Endothelial cell of umbilical vein (primary cell): ENCODE measurements around the gene TEF. TPM values are rescaled to one million over a fixed set of nuclear protein-coding genes. Genes with fewer than 3 reads are reported as not detected.

Experiments used
- BruUV-seq: library from RNA; stranded (reverse); fragments of 400-500 nt; replicated peaks from 2 replicates; lab custom pipeline; 2021; lab: Mats Ljungman, UMichigan
- CTCF ChIA-PET: fragments of 300-600, 350-600 bp; sonication (Branson Sonifier 250); formaldehyde crosslinking; loops from one replicate; lab custom pipeline; 2021; ENCODE audit warnings: antibody characterized with exemption, inconsistent platforms; lab: Charles Lee
- POLR2A ChIA-PET: fragments of 300-600, 350-600 bp; sonication (Branson Sonifier 250); formaldehyde crosslinking; loops from one replicate; lab custom pipeline; 2021; ENCODE audit warnings: antibody characterized with exemption, inconsistent platforms; lab: Charles Lee
- DNase-seq: peaks from one replicate; pipeline ENCODE4 v3.0.0-alpha.2; 2011; ENCODE audit warnings: low read depth, low spot score
- FAIRE-seq: peaks from 2 replicates; lab custom pipeline; 2011; peaks lifted over from hg19 to GRCh38; lab: Jason Lieb, UNC
- H2AFZ ChIP-seq: 2 replicates; pipeline ENCODE4 v1.6.0; 2012; ENCODE audit warnings: low read depth, low read length, control low read depth, inconsistent platforms
- H3K27ac ChIP-seq: 2 replicates; pipeline ENCODE4 v1.5.1; 2011; ENCODE audit warnings: low read depth, mild to moderate bottlenecking, control low read depth, low read length, moderate library complexity; ENCODE audit not compliant: insufficient read depth
- H3K27me3 ChIP-seq, 2 experiments: 2 replicates each; pipeline versions ENCODE4 v1.6.0 to v1.6.1; 2011; ENCODE audit warnings: low read length in 2 of 2, mixed read lengths in 1 of 2; ENCODE audit not compliant: control insufficient read depth in 2 of 2, insufficient read depth in 2 of 2
- H3K36me3 ChIP-seq, 2 experiments: 2 replicates in 1 of 2; 3 replicates in 1 of 2; pipeline ENCODE4 v1.5.1; 2011; ENCODE audit warnings: low read length in 2 of 2, mild to moderate bottlenecking in 1 of 2, moderate library complexity in 1 of 2; ENCODE audit not compliant: control insufficient read depth in 2 of 2, insufficient read depth in 2 of 2; ENCODE audit errors: extremely low read depth in 1 of 2
- H3K4me1 ChIP-seq: 3 replicates; pipeline ENCODE4 v1.5.1; 2011; ENCODE audit warnings: mild to moderate bottlenecking, low read length; ENCODE audit not compliant: control insufficient read depth, insufficient read depth; ENCODE audit errors: extremely low read depth
- H3K4me2 ChIP-seq: 2 replicates; pipeline ENCODE4 v1.6.1; 2011; ENCODE audit warnings: low read length, control low read depth, mixed read lengths; ENCODE audit not compliant: insufficient read depth
- H3K4me3 ChIP-seq, 3 experiments: fragments of 200-600 bp in 1 of 3; sonication (generic), shearing (Covaris generic) in 1 of 3; replicated peaks in 1 of 3; 2 replicates each; pipeline ENCODE4 v1.5.1; 2011 to 2016; ENCODE audit warnings: control low read depth in 3 of 3, low read length in 3 of 3, mild to moderate bottlenecking in 2 of 3, inconsistent platforms in 1 of 3, low read depth in 1 of 3, moderate library complexity in 1 of 3; ENCODE audit not compliant: insufficient read depth in 1 of 3
- H3K79me2 ChIP-seq: 2 replicates; pipeline ENCODE4 v1.6.0; 2012; ENCODE audit warnings: low read length, inconsistent platforms; ENCODE audit not compliant: control insufficient read depth, insufficient read depth
- H3K9ac ChIP-seq: replicated peaks from 2 replicates; pipeline ENCODE3; 2011; ENCODE audit warnings: low read length, control low read depth; ENCODE audit not compliant: insufficient read depth; ENCODE audit errors: extremely low read depth
- H3K9me1 ChIP-seq: replicated peaks from 3 replicates; pipeline ENCODE4 v1.6.0; 2011; ENCODE audit warnings: mild to moderate bottlenecking, low read length; ENCODE audit not compliant: control insufficient read depth, insufficient read depth; ENCODE audit errors: extremely low read depth
- H3K9me3 ChIP-seq: replicated peaks from 2 replicates; pipeline ENCODE4 v1.5.1; 2012; ENCODE audit warnings: low read length, inconsistent platforms; ENCODE audit not compliant: control insufficient read depth, insufficient read depth
- H4K20me1 ChIP-seq: replicated peaks from 2 replicates; pipeline ENCODE3; 2011; ENCODE audit warnings: mild to moderate bottlenecking, low read length; ENCODE audit not compliant: control insufficient read depth, insufficient read depth; ENCODE audit errors: extremely low read depth
- CTCF ChIP-seq, 2 donors: IDR thresholded peaks; 1 replicate in 1 of 2; 2 replicates in 1 of 2; pipeline ENCODE4 v1.5.1; 2011; ENCODE audit warnings: low read length in 2 of 2, mild to moderate bottlenecking in 2 of 2, moderate library complexity in 2 of 2, control low read depth in 1 of 2, inconsistent platforms in 1 of 2, low read depth in 1 of 2; ENCODE audit not compliant: insufficient read depth in 1 of 2; ENCODE audit errors: extremely low read depth in 1 of 2
- EZH2 ChIP-seq: IDR thresholded peaks from 2 replicates; pipeline ENCODE4 v1.6.1; 2012; ENCODE audit warnings: borderline replicate concordance, low read depth, mild to moderate bottlenecking, moderate library complexity, low read length, inconsistent platforms; ENCODE audit not compliant: severe bottlenecking
- FOS ChIP-seq: IDR thresholded peaks from 2 replicates; pipeline ENCODE4 v1.6.1; 2011; ENCODE audit warnings: mild to moderate bottlenecking, low read length, moderate library complexity, borderline replicate concordance; ENCODE audit not compliant: insufficient read depth
- GATA2 ChIP-seq: IDR thresholded peaks from 2 replicates; pipeline ENCODE4 v1.7.0; 2011; ENCODE audit warnings: low read depth, mild to moderate bottlenecking, moderate library complexity, mixed read lengths, low read length; ENCODE audit not compliant: insufficient read length, insufficient read depth
- MAX ChIP-seq: IDR thresholded peaks from 2 replicates; pipeline ENCODE4 v1.6.1; 2011; ENCODE audit not compliant: insufficient read depth, insufficient read length
- MYC ChIP-seq: IDR thresholded peaks from one replicate; pipeline ENCODE4 v1.6.1; 2011; ENCODE audit warnings: mild to moderate bottlenecking, low read depth, low read length
- POLR2A ChIP-seq: IDR thresholded peaks from 2 replicates; pipeline ENCODE4 v1.6.1; 2012; ENCODE audit warnings: low read depth, mild to moderate bottlenecking, control low read depth, low read length
- POLR2AphosphoS5 ChIP-seq: IDR thresholded peaks from 2 replicates; pipeline ENCODE4 v1.6.1; 2012; ENCODE audit warnings: low read depth, mild to moderate bottlenecking, control low read depth, low read length, moderate library complexity; ENCODE audit not compliant: insufficient read depth
- dilution Hi-C: fragments of 300-500 bp; cut with MboI; formaldehyde crosslinking; loops from one replicate; pipeline ENCODE4 v1.15.0; 2019; ENCODE audit warnings: low sequenced_read_pairs; ENCODE audit not compliant: extremely low pct_ligation_motif_present
- intact Hi-C: fragments of 100-400 bp; cut with micrococcal nuclease; formaldehyde crosslinking; loops from one replicate; pipeline ENCODE4 v1.10.0; 2022
- polyA plus RNA-seq, 4 experiments: library from polyadenylated mRNA; depleted of rRNA in 3 of 4; stranded (reverse) in 3 of 4; unstranded in 1 of 4; fragments of >200 nt; gene quantifications; 2 replicates each; pipeline versions ENCODE4 v1.2.1 to v1.2.3, GENCODE V29; 2011 to 2012; ENCODE audit warnings: missing spikeins in 1 of 4
- total RNA-seq: library from RNA; stranded (reverse); gene quantifications from 2 replicates; pipeline ENCODE4 v1.2.3, GENCODE V29; 2021

TEF gene
- total and polyA plus RNA-seq, 2 donors (not counting 3 experiments of a cell fraction or from before 2014, with no cell fraction given), result 2.2 to 4.0 TPM

- H3K9ac ChIP-seq, result no peak overlapping the region
- ChIA-PET CTCF (no interaction called here), POLR2A (no interaction called here)
- peaks cover 6 to 57% of the 10 kb centered on the region in 2 experiments for H3K36me3 ChIP-seq
- H3K79me2 ChIP-seq, result no peaks in the 10 kb centered on the region
- no peak for FAIRE-seq
- intact Hi-C loops (no loop called here), dilution Hi-C loops (no loop called here)
- TF ChIP-seq CTCF (IDR thresholded peaks at IDR 0.05; ENCODE audit: extremely low read depth in 1 of 2, insufficient read depth in 1 of 2, low read depth in 1 of 2, low read length in 2 of 2), result no peak
- TF ChIP-seq FOS, result no peak
- TF ChIP-seq POLR2A, result no peak
- no peak for TF ChIP-seq MAX
- TF ChIP-seq EZH2, result no peak
- no peak for TF ChIP-seq GATA2
- no peak for TF ChIP-seq MYC
- TF ChIP-seq POLR2AphosphoS5, result no peak
- no peak overlapping the region for H2AFZ ChIP-seq
- H3K27me3 ChIP-seq, result no peaks in the 10 kb centered on the region
- no peaks in the 10 kb centered on the region for H4K20me1 ChIP-seq
- no peak overlapping the region for H3K4me3 ChIP-seq
- peaks cover 13% of the 10 kb centered on the region for H3K4me1 ChIP-seq
- H3K9me3 ChIP-seq, result no peaks in the 10 kb centered on the region
- no peak overlapping the region for H3K4me2 ChIP-seq
- H3K9me1 ChIP-seq, result no peaks in the 10 kb centered on the region
- no peak overlapping the region for H3K27ac ChIP-seq
- no TSS peak for BruUV-seq
- DNase-seq, result no peak
These were observed 39.8 kb upstream of the TEF start for GRCh38 chr22:41341990-41342389.
